Measurements from ENCODE around the gene ATG4A.

ATG4A gene, protein sequence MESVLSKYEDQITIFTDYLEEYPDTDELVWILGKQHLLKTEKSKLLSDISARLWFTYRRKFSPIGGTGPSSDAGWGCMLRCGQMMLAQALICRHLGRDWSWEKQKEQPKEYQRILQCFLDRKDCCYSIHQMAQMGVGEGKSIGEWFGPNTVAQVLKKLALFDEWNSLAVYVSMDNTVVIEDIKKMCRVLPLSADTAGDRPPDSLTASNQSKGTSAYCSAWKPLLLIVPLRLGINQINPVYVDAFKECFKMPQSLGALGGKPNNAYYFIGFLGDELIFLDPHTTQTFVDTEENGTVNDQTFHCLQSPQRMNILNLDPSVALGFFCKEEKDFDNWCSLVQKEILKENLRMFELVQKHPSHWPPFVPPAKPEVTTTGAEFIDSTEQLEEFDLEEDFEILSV

DNA sequence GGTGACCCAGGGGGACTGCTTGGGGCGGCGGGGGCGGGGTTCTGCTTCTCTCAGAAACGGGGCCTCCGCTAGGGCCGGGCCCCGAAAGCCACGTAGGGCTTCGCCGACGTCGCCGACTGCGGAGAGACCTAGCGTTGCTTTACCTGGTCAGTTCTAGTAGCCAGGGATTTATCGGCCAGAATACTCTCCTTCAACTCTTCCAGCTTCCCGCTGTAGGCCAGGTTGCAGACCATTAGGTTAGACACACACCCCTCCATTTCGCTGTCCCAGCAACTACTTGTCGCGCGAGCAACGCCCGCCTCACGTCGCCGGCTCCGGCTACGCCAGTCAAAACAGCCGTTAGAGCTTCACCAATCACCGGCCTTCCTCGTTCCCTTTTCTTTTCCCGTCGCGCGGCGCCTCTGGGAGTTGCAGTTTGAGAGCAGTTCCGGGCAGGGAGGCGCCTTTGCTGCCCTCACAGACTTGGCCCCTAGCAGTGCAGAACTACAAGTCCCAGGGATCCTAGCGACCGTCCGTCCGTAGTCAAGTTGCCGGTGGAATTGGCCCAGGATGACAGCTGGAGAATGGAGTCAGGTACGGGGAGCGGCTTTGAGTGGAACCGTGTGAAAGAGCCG is at the start of gene ATG4A, which contains the start of gene PSMD10:
ATG4A (plus strand) TSS at position 515 of the 614 bp plus-strand sequence; CDS start at position 564, 49 bp downstream.
PSMD10 (minus strand) TSS at position 279 of the 614 bp plus-strand sequence; CDS start at position 257, 22 bp downstream.
- peak; percentile 84 to 89 for DNase-seq

DNA sequence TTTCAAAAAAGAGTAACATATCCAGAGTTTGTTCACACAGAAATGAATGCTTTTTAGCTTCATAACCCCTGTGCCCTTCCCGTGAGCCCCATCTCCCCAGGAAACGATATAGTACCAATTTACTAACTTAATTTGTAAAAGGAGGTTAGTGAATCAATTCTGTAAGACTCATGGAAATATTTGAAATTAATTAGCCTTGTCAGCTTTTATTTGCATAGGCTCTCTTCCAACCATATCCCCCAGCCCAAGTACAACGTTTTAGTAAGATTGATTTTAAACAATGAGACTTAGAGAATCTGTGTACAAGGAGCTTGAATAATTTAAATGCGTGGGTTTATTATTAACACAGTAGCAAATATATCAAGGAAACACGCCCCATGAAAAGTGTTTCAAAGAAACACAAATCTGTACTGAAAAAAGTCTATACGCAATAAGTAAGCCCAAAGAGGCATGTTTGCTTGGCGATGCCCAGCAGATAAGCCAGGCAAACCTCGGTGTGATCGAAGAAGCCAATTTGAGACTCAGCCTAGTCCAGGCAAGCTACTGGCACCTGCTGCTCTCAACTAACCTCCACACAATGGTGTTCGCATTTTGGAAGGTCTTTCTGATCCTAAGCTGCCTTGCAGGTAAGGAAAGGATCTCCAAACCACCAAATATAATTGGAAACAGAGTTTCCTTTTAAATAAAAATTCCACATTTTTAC is 46.9 kb upstream of the ATG4A start, which contains the start of gene VSIG1:
VSIG1 (plus strand) TSS at position 512 of the 703 bp plus-strand sequence; CDS start at position 578, 66 bp downstream.
- DNase-seq: no peak

DNA sequence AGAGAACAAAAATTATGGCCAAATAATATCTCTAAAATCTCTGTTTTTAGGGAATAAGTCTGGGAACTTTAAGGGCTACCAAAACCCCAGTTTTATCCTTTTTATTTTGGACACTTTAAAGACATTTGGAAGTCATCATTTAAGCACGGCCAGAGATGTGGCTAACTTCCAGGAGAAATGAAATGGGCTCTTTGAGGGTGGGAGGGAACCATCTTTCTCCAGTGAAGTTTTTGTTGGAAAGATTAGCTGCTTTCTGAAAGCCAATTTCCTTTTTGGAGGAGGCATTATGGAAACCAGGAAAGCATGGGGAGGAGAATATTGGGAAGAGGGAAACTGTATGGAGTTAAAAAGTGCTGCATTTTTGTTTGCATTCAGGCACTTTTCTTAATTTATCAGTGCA is 41.9 kb upstream of the ATG4A start:
- DNase-seq: no peak

DNA sequence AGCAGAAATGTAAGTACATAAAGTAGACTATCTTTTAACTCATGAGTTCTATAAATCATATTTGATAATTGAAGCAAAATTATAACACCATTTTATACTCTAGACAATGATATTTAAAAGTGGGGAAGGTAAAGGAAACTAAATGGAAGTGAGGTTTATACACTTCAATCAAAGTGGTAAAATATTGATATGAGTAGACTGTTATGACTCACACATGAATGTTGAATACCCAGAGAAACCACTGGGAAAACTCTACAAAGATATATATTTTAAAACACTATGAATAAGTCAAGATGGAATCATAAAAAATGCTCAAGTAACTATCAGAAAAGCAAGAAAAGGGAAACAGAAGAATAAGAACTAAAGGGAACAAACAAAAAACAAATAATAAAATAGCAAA is 38.4 kb upstream of the ATG4A start:
- DNase-seq: no peak

DNA sequence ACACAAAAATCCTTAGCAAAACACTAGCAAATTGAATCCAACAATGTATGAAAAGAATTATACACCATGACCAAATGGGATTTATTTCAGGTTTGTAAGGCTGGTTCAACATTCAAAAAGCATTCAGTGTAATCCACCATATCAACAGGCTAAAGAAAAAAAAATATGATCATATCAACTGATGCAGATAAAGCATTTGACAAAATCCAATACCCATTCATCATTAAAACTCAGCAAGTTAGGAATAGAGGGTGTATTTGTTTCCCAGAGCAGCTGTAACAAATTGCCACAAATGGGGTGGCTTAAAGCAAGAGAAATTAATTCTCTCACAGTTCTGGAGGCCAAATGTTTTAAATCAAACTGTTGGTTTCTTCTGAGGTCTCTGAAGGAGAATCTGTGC is 36.0 kb upstream of the ATG4A start:
- DNase-seq: no peak

DNA sequence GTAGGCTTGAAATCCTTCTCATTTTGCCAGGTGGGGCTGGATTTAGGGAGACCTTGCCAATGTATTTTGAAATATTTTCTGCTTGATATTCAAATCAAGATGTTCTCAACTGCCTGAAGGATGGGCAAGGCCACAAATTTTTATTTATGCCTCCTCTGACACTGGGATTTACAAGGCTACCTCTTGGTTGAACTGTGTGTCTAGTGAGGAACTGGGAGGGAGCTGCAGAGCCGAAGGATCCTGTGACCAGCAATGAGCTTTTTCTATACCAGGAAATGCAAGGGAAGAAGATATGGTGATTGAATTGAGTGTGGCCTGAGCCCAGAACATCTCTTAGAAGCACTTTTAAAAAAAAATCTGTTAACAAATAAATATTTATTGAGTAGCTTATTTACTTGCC is 31.8 kb upstream of the ATG4A start:
- DNase-seq: no peak

DNA sequence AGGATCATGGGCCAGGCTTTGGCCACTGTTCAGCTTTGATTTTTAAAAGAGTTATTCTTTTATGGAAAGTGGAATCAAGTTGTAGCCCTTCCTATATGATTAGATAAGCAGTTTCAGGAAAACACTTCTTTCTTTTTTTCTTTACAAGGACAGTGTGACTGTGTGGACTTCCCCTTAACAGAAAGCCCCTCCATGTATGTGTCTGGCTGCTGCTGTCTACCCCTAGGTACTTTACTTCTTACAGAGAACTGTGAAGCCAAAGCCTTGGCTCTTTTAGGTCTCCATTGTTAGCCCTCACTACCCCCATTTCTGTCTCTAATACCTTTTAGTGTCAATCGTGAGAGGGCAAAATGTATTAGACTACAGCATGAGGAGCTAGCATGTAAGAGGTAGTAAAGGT is 27.6 kb upstream of the ATG4A start:
- DNase-seq: no peak

DNA sequence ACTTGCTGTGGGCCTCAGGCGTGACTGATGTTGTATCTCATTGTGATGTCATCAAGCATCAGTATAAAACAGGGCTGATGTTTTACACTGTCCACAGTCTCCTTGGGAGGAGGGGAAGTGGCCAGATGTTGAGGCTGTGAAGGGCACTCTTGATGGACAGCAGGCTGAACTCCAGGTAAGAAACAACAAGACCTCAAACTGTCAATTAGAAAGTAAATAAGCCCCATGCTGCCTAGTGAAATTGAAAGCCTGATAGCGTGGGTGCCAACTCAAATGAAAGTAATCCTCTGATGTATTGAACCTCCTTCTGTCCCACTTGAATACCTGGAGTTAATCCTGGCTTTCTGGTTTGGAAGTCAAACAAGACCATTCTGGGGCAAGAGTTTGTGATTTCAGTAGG is 27.0 kb upstream of the ATG4A start:
- DNase-seq: no peak

DNA sequence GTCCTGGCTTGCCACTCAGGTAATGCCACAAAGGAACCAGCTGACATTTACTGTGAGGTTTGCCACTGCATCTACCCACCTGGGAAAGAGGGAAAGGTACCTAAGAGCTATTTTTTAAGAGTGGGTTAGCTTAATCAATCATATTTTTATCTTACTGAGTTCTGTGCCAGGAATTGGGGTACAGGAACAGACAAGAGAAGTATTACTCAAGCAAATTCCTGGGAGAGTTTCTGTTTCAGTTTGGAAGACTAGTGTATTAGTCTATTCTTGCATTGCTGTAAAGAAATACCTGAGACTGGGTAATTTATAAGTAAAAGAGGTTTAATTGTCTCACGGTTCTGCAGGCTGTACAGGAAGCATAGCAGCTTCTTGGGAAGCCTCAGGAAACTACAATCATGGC is 23.5 kb upstream of the ATG4A start:
- DNase-seq: no peak

DNA sequence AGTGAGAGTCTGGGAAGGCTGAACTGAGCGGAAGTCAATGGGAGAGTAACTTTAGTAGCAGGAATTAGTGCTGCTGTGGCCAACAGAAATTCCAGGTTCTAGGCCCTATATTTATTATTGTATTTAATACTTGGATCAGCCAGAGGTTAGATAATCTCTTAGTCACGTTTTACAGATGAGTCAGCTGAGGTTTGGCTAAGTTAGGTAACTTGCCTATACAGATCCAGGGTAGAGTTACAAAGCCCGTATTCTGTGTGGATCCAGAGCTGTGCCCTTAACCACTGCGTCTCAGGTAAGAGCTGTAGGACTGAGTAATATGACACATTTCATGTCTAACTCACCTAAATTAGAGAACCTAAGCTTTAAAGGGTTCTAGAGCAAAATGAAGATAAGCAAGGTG is 20.7 kb upstream of the ATG4A start:
- no peak for DNase-seq

DNA sequence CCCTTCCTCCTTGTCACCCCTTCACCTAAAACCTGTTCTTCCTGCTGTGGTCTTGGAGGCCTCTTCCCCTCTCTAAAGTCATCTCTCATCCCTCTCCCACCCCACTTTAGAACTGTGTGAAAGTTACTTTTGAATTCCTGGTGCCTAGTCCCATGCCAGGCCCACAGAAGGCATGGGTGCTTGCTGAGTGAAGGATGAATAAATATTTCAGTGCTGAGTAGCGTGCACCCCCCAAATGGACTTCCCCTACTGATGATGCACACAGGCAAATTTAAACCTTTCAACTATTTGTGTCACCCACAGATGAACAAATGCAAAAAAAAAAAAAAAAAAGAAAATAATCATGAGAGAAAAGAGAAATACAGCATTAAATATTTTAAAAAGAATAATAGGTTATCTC is 20.0 kb upstream of the ATG4A start:
- no peak for DNase-seq

DNA sequence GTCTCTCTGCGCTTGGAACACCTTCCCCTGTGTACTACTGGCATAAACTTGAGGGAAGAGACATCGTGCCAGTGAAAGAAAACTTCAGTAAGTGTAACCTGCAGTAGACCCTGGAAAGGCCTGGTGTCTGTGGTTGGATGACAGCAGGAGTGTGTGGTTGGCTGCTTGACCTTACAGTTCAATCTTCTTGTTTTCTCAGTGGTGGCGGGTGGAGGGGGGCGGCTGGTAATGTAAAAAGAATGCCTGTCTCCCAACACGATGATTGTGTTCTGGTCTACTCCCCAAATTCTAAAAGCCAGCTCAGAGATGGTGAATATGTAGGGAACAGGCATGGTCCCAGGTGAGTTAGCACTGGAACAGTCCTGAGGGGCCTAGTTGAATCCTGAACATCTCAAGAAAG is 18.8 kb upstream of the ATG4A start:
- DNase-seq: no peak

DNA sequence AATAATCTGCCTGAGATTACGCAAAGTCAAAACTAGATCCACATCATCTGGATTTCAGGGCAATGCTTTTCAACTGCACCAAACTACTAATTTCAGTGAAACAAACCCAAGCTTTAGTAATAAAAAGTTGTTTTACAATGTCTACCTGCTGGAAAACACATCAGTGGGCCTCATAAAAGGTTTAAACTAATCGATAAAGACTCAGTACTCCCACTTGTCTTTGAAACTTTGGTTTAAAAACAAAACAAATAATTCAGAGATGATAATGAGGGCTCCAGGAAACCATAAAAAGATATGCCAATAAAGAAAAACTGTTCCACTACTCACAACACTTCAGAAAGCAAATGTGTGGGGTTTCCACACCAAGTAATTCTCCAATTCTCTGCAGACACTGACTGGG is 10.5 kb upstream of the ATG4A start:
- no peak for DNase-seq

DNA sequence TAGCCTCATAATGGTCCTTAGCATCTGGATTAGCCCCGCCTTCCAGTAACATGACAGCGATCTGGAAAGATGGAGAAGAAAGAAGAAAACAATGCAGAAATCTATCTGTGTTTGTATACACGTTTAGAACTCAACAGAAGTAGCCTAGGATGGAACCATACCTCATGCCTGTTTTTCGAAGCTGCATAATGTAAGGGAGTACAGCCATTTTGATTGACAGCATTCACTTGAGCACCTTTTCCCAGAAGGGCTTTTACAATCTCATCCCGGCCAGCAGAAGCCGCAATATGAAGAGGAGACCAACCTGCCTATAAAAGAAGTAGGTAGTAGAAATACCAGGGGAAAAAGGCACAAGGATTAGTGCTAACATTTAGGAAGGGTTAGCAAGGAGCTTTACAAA is 3.8 kb upstream of the ATG4A start:
- no peak for DNase-seq

DNA sequence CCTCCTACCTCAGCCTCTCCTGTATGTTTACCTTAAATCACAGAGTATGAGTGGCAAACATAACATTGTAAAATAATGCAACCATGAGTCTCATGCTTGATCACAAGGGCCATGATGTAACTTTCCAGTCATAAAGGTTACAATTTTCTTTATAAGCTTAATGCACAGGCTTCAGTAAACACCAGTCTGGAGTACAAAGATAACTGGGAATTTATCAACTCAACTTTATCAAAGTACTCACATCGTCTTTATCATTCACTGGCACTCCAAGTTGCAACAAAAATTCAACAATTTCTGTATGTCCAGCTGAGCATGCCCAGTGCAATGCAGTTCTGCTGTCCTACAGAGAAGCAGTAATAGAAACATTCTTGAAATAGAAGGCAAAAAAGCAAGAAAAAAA is 3.1 kb upstream of the ATG4A start:
- DNase-seq: no peak

DNA sequence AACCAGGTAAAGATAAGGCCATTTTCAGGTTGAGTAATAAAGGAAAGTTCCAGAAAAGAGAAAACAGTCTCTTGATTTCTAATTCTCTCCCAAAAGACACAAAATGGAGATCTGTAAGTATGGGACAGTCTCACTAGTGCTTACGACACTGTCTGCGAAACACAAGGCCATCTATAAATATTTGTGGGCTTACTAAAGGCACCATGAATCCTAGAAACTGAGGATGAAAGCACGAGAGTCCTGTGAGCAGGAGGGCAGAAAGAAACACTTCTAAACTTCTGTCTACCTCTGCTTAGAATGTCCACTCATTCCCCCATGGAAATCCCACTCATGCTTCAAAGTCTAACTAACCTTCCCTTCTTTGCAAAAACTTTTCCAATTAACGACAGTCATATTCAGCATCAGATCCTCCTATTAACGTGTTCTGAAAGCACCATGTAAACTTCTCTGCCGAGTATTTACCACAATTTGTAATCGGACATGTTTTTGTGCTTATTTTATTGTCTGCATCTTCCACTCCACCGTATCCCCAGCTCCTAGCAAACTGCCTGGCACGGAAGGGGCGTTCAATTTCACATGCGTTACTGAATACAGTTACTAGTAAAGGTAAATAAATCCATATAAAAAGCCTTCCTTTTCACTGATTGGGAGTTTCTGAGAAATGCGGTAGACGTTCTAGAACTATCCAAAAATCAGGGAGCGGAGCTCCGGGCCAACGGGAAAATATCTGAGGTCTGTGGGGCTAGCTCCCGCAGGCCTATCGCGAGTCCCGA is 901 bp upstream of the ATG4A start:
- DNase-seq: no peak

DNA sequence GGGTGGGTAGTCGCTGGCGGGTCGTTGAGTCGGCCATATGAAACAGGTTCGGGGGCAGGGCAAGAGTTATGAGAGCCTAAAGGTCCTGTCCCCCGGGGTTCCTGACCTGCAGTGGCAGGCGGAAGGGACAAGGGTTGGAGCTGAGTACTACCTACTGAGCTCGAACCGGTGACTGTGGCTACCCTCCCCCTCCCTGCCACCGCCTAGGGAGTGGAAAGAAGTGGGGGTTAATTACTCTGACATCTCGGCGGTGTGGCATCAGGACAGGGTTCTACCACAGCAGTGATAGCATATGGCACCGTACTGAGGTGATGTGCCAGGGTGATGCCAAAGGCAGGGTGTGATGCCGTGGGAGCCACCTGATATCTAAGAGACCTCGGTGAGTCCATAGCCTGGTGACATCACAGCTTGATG is 307 bp downstream of the ATG4A start:
- peak in 1 of 2 experiments; percentile 37 for DNase-seq

DNA sequence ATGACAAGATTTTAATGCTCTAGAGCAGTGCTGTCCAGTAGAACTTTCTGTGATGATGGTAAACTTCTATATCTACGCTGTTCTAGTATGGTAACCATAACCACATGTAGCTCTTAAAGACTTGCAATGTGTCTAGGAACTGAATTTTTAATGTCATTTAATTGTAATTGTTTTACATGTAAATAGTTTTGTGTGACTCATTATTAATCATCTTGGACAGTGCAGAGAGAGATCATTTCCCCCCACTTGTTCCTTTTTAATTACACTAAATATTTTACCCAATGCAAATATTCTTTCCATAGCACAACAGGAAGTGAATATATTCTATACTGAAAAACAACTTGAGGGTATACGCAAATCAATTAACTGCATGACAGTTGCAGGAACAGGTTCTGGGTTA is 5.8 kb downstream of the ATG4A start:
- no peak for DNase-seq

DNA sequence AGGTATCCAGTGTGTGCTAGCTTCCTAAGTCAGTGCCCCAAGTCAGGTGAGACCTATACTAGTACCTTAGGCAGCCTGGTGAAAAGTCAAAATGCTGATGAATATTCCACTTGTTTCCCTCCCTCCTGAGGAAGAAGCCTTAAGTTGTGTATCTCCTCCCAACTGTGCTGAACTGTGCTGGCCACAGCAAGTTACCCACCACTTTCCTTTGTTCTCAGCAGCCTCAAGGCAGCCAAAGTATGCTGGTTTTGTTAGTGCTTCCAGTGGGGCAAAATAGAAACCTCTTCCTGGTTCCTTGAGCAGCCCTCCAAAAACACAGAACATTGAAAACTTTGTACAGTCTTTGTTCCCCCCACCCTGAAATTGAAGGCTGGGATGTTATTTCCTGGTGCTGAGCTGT is 13.9 kb downstream of the ATG4A start:
- DNase-seq: no peak

DNA sequence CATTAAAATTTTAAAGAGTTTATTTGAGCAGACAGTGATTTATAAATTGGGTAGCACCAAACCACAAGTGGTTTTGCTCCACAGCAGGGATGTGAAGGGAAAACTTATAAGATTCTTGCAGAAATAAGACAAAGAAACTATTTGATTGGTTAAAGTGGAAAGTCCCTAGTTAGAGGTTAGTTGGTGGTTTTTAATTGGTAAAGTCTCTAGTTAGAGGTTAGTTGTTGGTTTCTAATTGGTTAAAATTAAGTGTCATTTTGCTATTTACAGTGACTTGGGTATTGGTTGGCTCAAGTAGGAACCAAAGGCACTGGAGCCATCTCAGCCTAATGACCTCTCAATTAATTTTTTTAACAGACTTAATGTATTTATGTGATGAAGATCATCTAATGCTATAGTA is 23.0 kb downstream of the ATG4A start:
- DNase-seq: no peak

DNA sequence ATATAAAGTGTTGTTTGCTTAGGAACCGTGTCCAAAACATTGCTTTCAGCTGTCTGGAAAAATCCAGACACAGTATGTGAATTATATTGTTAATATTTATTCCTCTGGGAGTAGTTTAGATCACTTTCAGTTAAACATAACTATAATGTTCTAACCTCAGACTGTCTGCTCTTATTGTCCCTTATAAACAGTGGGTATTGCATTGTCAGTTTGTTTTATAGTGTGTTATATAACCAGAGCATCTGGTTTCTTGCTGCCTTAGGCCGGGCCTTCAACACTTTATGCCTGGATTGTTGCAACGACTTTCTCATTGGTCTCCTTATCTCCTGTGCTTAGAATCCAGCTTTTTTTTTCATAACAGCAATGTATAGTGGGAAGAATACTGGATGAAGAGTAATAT is 26.4 kb downstream of the ATG4A start:
- DNase-seq: no peak

DNA sequence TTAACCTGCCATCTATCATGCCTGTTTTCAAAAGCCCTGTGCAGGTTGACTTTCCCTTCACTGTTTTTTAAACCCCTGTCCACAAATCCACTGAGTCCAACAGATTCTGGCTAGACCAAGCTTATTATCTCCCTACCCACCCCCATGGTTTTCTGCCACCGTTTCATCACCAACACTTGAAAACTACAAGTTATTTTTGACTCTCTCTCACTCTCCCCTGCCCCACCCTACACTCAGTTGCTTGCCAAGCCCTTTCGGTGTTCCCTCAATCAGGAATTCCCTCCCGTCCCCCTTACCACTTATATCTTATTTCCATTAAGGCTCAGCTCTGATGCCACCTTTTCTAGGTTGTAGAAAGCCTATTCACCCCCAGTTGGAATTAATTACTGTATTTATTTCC is 29.7 kb downstream of the ATG4A start:
- no peak for DNase-seq

DNA sequence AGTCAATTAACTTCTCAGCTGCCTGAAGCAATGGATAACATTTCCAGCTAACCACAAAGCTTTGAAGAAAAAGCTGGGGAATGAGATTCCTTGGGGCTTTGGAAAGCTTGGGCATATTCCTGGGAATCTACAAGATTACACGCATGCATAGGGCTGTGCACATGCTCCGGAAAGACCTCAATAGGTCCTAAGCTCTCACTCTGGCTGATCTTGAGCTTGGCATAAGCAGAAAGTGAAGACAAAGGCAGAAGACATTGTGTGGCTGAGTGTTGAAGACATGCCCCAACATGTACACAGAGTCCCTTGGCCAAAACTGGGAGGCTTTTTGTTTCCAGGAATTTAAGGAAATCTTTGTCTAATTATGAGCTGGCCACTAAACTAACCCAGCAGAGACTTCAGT is 31.2 kb downstream of the ATG4A start:
- no peak for DNase-seq
